ENCODE data around the gene A1BG.
A peak's percentile ranks its signal among the peaks of the same experiment; 100 is the strongest.
"Not testable (repeated sequence)": the region's sequence is repeated elsewhere in the genome, so short reads cannot be mapped to it uniquely, and the experiment has no call there.

The A1BG gene

DNA sequence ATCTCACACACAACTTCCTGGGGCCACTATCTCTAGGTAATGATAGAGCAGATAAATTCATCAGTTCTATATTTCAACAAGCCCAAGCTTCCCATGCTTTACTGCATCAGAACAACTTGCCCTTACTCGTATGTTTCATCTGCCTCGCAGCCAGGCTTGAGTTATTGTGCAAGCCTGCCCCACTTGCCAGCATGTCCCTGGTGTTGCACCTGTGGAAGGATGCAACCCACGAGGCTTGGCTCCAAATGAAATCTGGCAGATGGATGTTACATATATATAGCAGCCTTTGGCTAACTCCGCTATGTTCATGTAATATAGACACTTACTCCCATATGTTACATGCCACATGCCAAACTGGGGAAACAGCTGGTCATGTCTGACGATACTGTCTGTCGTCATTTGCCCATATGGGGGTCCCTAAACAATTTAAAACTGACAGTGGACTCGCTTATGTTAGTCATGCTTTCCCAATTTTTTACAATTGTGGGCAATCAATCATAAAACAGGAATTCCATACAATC is 41.9 kb downstream of the A1BG start:
- in situ Hi-C loops (cut with MboI; ENCODE audit: low pct_unique_long_range_greater_than_20kb, low sequenced_read_pairs, unreplicated experiment), result no loop called here
- DNase-seq (ENCODE audit: low spot score), result no peak
- TF ChIP-seq, protein P1, sequence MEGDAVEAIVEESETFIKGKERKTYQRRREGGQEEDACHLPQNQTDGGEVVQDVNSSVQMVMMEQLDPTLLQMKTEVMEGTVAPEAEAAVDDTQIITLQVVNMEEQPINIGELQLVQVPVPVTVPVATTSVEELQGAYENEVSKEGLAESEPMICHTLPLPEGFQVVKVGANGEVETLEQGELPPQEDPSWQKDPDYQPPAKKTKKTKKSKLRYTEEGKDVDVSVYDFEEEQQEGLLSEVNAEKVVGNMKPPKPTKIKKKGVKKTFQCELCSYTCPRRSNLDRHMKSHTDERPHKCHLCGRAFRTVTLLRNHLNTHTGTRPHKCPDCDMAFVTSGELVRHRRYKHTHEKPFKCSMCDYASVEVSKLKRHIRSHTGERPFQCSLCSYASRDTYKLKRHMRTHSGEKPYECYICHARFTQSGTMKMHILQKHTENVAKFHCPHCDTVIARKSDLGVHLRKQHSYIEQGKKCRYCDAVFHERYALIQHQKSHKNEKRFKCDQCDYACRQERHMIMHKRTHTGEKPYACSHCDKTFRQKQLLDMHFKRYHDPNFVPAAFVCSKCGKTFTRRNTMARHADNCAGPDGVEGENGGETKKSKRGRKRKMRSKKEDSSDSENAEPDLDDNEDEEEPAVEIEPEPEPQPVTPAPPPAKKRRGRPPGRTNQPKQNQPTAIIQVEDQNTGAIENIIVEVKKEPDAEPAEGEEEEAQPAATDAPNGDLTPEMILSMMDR (IDR thresholded peaks at IDR 0.05; ENCODE audit: extremely low read depth, insufficient read depth, missing control alignments), result no peak

DNA sequence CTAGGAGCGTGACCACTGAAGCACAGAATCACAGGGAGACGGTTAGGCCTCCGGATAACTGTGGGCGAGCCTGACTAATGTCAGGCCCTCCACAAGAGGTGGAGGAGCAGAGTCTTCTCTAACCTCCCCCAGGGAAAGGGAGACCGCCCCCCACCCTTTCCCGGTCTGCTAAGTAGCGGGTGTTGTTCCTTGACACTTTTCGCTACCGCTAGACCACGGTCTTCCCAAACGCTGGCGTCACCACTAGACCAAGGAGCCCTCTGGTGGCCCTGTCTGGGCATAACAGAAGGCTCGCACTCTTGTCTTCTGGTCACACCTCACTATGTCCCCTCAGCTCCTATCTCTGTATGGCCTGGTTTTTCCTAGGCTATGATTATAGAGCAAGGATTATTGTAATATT is 42.6 kb downstream of the A1BG start:
- in situ Hi-C loops (cut with MboI; ENCODE audit: low pct_unique_long_range_greater_than_20kb, low sequenced_read_pairs, unreplicated experiment); DNase-seq (ENCODE audit: low spot score): not testable (repeated sequence)

DNA sequence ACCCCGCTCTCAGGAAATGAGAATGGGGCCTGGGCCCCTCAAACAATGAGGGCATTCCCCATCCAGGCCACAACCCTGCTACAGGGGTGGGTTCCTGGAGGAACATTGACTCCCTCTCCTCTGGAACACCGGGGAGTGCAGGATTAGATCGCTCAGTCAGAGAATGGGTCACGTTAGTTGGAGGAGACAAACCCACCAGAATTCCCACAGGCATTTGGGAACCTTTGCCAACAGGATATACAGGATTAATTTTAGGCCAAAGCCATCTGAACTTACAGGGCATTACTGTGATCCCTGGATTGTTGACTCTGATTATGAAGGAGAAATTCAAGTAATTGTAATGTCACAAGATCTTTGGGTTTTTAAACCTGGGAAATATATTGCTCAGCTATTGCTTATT is 45.6 kb downstream of the A1BG start:
- no peak for DNase-seq (ENCODE audit: low spot score)
- in situ Hi-C loops (cut with MboI; ENCODE audit: low pct_unique_long_range_greater_than_20kb, low sequenced_read_pairs, unreplicated experiment), result no loop called here
- TF ChIP-seq, protein P1 (IDR thresholded peaks at IDR 0.05; ENCODE audit: extremely low read depth, insufficient read depth, missing control alignments), result no peak

DNA sequence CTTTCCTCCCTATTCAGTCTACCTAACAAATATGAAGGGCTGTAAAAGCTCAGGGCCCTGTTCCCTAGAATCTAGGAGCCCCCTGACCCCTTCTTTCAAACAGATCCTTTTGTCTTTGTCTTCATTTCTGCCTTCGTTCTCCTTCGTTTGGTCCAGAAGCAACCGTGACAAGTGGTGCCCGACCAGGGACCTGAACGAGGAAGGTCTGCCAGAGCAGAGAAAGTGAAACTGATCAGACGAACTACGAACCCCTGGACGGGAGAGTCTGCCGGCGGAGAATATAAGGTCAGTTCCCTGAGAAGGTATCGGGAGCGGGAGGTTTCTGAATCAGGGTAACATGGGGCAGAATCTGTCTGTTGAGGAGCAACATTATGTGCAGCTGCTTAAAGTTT is 47.4 kb downstream of the A1BG start:
- TF ChIP-seq, protein P1 (IDR thresholded peaks at IDR 0.05; ENCODE audit: extremely low read depth, insufficient read depth, missing control alignments), result no peak
- no peak for DNase-seq (ENCODE audit: low spot score)
- in situ Hi-C loops (cut with MboI; ENCODE audit: low pct_unique_long_range_greater_than_20kb, low sequenced_read_pairs, unreplicated experiment), result no loop called here

DNA sequence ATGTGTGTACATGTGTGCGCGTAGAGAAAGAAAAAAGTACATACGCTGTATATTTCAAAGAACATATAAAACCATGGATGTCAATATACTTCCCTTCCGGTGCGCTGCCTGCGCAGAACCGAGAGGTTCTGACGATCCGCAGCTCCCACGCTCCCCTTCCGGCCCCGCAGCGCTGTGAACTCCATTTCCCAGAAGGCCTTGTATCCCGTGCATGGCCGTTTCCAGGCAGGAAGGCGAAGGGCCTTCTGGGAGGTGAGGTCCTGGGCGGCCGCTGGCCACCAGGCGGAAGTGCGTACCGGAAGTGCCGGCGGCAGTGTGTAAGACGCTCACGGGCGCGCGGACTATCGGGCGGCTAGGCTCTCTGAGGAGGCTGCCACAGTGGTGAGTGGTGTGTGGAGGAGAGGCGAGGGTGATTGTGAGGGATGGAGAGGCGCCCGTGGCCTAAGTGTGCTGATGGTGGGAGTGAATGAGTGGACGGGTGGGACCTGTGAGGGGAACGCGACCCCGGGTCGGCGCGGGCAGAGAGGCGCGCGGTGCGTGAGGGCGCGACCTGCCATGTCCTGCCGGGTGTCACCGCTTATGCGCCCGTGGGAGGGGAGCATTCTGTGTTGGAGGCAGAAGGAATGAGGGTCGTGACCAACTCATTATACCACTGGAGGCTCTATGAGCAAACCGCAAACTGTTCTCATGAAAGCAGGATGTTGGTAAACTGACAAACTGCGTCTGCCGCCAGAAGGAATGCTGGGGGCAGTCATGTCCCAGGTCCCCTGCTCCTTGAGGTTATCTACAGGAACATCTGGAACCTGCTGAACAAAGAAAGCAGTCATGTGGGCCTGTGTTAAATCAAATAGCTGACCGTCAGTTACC is 48.0 kb downstream of the A1BG start, which contains the start of gene ERVK3-1:
Gene ERVK3-1 (plus strand): TSS at position 313 of the 867 bp plus-strand sequence. CDS start 6,792 bp downstream, outside the sequence.
- in situ Hi-C loops (cut with MboI; ENCODE audit: low pct_unique_long_range_greater_than_20kb, low sequenced_read_pairs, unreplicated experiment), result no loop called here
- TF ChIP-seq, protein P1 (IDR thresholded peaks at IDR 0.05; ENCODE audit: extremely low read depth, insufficient read depth, missing control alignments), result no peak
- DNase-seq (ENCODE audit: low spot score), result peak; percentile 96

DNA sequence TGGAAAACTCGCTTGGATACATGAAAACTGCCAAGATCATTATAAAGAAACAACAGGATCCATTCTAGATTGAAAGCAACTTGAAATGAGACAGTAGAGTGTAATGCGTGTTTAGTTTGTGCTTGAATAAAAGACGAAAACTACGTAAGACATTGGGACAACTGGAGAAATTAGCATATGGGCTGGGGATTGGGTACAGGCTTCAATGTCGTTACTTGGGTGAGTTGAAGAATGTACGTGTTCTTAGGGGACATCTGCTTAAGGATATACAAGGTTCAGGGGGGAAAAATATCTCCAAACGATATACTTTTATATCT is 48.6 kb downstream of the A1BG start:
- DNase-seq (ENCODE audit: low spot score), result no peak
- in situ Hi-C loops (cut with MboI; ENCODE audit: low pct_unique_long_range_greater_than_20kb, low sequenced_read_pairs, unreplicated experiment), result no loop called here
- TF ChIP-seq, protein P1 (IDR thresholded peaks at IDR 0.05; ENCODE audit: extremely low read depth, insufficient read depth, missing control alignments), result no peak

DNA sequence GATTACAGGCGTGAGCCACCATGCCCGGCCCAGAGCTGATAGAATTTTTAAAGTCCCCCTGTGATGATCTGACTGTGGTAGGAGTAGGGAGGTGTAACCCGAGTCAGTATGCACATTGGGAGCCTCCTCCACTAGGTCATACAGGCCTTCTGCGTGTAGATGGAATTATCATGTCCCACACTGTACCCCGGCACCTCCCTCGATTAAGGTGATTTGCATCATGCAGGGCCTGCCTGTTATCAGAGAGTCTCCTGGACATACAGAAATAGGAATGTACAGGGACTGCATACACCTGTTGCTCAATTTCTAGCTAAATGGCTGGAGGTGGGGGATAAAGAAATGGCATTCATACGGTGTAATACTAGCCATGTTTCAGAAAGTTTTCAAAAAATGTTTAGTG is 49.0 kb downstream of the A1BG start:
- TF ChIP-seq, protein P1 (IDR thresholded peaks at IDR 0.05; ENCODE audit: extremely low read depth, insufficient read depth, missing control alignments), result no peak
- no peak for DNase-seq (ENCODE audit: low spot score)
- in situ Hi-C loops (cut with MboI; ENCODE audit: low pct_unique_long_range_greater_than_20kb, low sequenced_read_pairs, unreplicated experiment), result no loop called here
